Neuronal stem cell (in vitro differentiated cells): ENCODE measurements around the gene EIF2AK3.

Experiments used
- DNase-seq: peaks from one replicate; pipeline ENCODE4 v3.0.0-alpha.2; 2013; ENCODE audit warnings: low spot score
- H2AFZ ChIP-seq: one replicate; pipeline ENCODE4 v1.6.1; 2013; ENCODE audit warnings: mild to moderate bottlenecking, low read length, inconsistent platforms
- H2AK5ac ChIP-seq: 2 replicates; pipeline ENCODE4 v1.6.1; 2013; ENCODE audit warnings: low read depth, mild to moderate bottlenecking, inconsistent platforms, low read length, moderate library complexity, mixed read lengths
- H2BK120ac ChIP-seq: 2 replicates; pipeline ENCODE4 v1.6.1; 2013; ENCODE audit warnings: low read depth, mild to moderate bottlenecking, inconsistent platforms, low read length, moderate library complexity, mixed read lengths
- H2BK12ac ChIP-seq: one replicate; pipeline ENCODE4 v1.6.1; 2013; ENCODE audit warnings: low read length, inconsistent platforms
- H2BK15ac ChIP-seq: 2 replicates; pipeline ENCODE4 v1.6.1; 2013; ENCODE audit warnings: mild to moderate bottlenecking, low read length, inconsistent platforms, mixed read lengths
- H2BK5ac ChIP-seq: one replicate; pipeline ENCODE4 v1.6.1; 2013; ENCODE audit warnings: inconsistent platforms, mild to moderate bottlenecking, low read length, moderate library complexity
- H3K14ac ChIP-seq: one replicate; pipeline ENCODE4 v1.6.1; 2013; ENCODE audit warnings: low read length, inconsistent platforms
- H3K18ac ChIP-seq: 2 replicates; pipeline ENCODE4 v1.6.1; 2013; ENCODE audit warnings: low read length, inconsistent platforms
- H3K23ac ChIP-seq: 2 replicates; pipeline ENCODE4 v1.6.1; 2013; ENCODE audit warnings: low read depth, mild to moderate bottlenecking, mixed read lengths, low read length, inconsistent platforms; ENCODE audit not compliant: poor library complexity
- H3K27ac ChIP-seq: replicated peaks from 3 replicates; pipeline ENCODE4 v1.5.1; 2013; ENCODE audit warnings: low read length, inconsistent platforms
- H3K27me3 ChIP-seq, 3 experiments: 2 replicates each; pipeline ENCODE4 v1.6.1; 2013; ENCODE audit warnings: low read length in 3 of 3, mild to moderate bottlenecking in 2 of 3, inconsistent platforms in 1 of 3, low read depth in 1 of 3, mixed read lengths in 1 of 3, moderate library complexity in 1 of 3; ENCODE audit not compliant: control insufficient read depth in 3 of 3, insufficient read depth in 3 of 3
- H3K36me3 ChIP-seq, 2 donors: replicated peaks in 1 of 2; 2 replicates each; pipeline ENCODE4 v1.6.1; 2013; ENCODE audit warnings: low read length in 2 of 2; ENCODE audit not compliant: control insufficient read depth in 2 of 2, insufficient read depth in 2 of 2
- H3K4ac ChIP-seq: 2 replicates; pipeline ENCODE4 v1.6.1; 2013; ENCODE audit warnings: inconsistent platforms, mild to moderate bottlenecking, low read length, moderate library complexity
- H3K4me1 ChIP-seq, 2 donors: 1 replicate in 1 of 2; 2 replicates in 1 of 2; pipeline ENCODE4 v1.6.1; 2013; ENCODE audit warnings: low read length in 2 of 2, low read depth in 1 of 2; ENCODE audit not compliant: control insufficient read depth in 2 of 2, insufficient read depth in 1 of 2
- H3K4me2 ChIP-seq: one replicate; pipeline ENCODE4 v1.6.1; 2013; ENCODE audit warnings: mild to moderate bottlenecking, low read length, inconsistent platforms; ENCODE audit not compliant: insufficient read depth, poor library complexity, severe bottlenecking
- H3K4me3 ChIP-seq, 2 donors: 2 replicates each; pipeline ENCODE4 v1.5.1; 2013; ENCODE audit warnings: low read length in 2 of 2, mild to moderate bottlenecking in 2 of 2, inconsistent platforms in 1 of 2, moderate library complexity in 1 of 2
- H3K79me1 ChIP-seq: one replicate; pipeline ENCODE4 v1.6.1; 2013; ENCODE audit warnings: low read depth, mild to moderate bottlenecking, inconsistent platforms, low read length, moderate library complexity
- H3K9ac ChIP-seq: one replicate; pipeline ENCODE4 v1.6.1; 2013; ENCODE audit warnings: mild to moderate bottlenecking, low read depth, low read length, inconsistent platforms; ENCODE audit not compliant: poor library complexity
- H3K9me3 ChIP-seq, 2 donors: replicated peaks in 1 of 2; 2 replicates each; pipeline versions ENCODE3 to v1.6.1; 2013; ENCODE audit warnings: low read length in 2 of 2, mild to moderate bottlenecking in 2 of 2, inconsistent platforms in 1 of 2, low read depth in 1 of 2, mixed read lengths in 1 of 2, moderate library complexity in 1 of 2; ENCODE audit not compliant: control insufficient read depth in 2 of 2, insufficient read depth in 1 of 2
- H4K8ac ChIP-seq: one replicate; pipeline ENCODE4 v1.6.1; 2013; ENCODE audit warnings: low read depth, mild to moderate bottlenecking, inconsistent platforms, low read length, moderate library complexity
- H4K91ac ChIP-seq: one replicate; pipeline ENCODE4 v1.6.1; 2013; ENCODE audit warnings: low read length, low read depth, mild to moderate bottlenecking, inconsistent platforms; ENCODE audit not compliant: poor library complexity
- WGBS, 2 donors: extraction: QIAGEN DNeasy Blood & Tissue Kit; methylation state at CpG; one replicate each; pipeline ENCODE4 v1.1.7; 2013; ENCODE audit warnings: missing lambda C conversion rate in 2 of 2, mixed read lengths in 1 of 2; ENCODE audit not compliant: insufficient read length in 2 of 2, insufficient replicate concordance in 1 of 2; ENCODE audit errors: extremely low coverage in 2 of 2; 5-methylcytosine and 5-hydroxymethylcytosine counted together

The EIF2AK3 gene

DNA sequence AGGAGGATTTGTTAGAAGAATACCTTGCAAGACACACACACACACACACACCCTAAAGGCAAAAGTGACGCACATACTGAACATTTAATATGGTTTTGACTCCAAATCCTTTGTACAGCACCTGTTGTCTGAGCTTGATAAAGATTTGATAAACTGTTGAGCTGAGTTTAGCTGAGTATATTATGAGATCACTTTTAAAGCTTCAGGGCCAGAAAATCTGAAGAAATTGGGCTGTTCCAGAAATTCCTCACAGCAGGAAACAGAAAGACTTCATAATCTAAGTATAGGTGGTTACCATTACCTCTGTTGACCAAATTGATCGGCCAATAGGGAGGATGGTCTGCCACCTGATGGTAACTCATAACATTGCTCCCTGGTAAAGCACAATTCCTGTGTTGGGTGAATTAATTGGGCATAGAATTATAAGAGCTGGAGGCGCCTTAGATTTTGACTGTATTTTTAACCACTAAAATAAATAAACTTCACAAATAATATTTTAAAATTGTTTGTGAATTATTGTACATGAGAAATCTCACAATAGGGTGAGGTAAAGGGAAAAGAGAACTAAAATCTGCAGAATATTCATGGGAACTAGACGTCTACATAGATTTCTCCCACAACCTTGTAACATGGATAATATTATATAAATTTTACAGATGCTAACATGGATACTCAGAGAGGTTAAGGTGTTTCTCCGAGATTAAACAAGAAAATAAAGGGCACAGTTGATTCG, 42.4 kb upstream of the EIF2AK3 start:
- no peak overlapping the region for H2BK5ac ChIP-seq
- peaks cover 0 to 2% of the 10 kb centered on the region in 2 donors for H3K4me1 ChIP-seq
- H3K4ac ChIP-seq, result no peak overlapping the region
- no peaks in the 10 kb centered on the region for H3K79me1 ChIP-seq
- no peak overlapping the region for H2BK12ac ChIP-seq
- H2AK5ac ChIP-seq, result no peak overlapping the region
- WGBS, 2 donors, result no CpG with 5 or more reads among the region's 6 CpGs
- H4K91ac ChIP-seq, result no peak overlapping the region
- no peaks in the 10 kb centered on the region for H3K9me3 ChIP-seq
- DNase-seq, result no peak
- H3K4me3 ChIP-seq, result no peak overlapping the region
- H2BK120ac ChIP-seq, result no peak overlapping the region
- no peak overlapping the region for H2BK15ac ChIP-seq
- no peak overlapping the region for H3K9ac ChIP-seq
- no peak overlapping the region for H3K4me2 ChIP-seq
- H3K18ac ChIP-seq, result no peak overlapping the region
- no peak overlapping the region for H4K8ac ChIP-seq
- H3K27ac ChIP-seq, result no peak overlapping the region
- no peak overlapping the region for H2AFZ ChIP-seq
- no peaks in the 10 kb centered on the region for H3K36me3 ChIP-seq
- H3K23ac ChIP-seq, result no peak overlapping the region
- no peaks in the 10 kb centered on the region for H3K27me3 ChIP-seq
- H3K14ac ChIP-seq, result no peak overlapping the region

GRCh38 chr2:88668862-88669261, 41.6 kb upstream of the EIF2AK3 start:
- no peak overlapping the region for H2AFZ ChIP-seq
- H2BK15ac ChIP-seq, result no peak overlapping the region
- no peak overlapping the region for H4K91ac ChIP-seq
- no peak overlapping the region for H3K9ac ChIP-seq
- H2BK5ac ChIP-seq, result no peak overlapping the region
- no peaks in the 10 kb centered on the region for H3K79me1 ChIP-seq
- no peak overlapping the region for H3K4me3 ChIP-seq
- no peak overlapping the region for H3K27ac ChIP-seq
- no peak overlapping the region for H3K18ac ChIP-seq
- no peaks in the 10 kb centered on the region for H3K36me3 ChIP-seq
- peaks cover 0 to 2% of the 10 kb centered on the region in 2 donors for H3K4me1 ChIP-seq
- H2AK5ac ChIP-seq, result no peak overlapping the region
- no peaks in the 10 kb centered on the region for H3K27me3 ChIP-seq
- no peak overlapping the region for H3K14ac ChIP-seq
- no peak overlapping the region for H4K8ac ChIP-seq
- H3K9me3 ChIP-seq, result no peaks in the 10 kb centered on the region
- H2BK12ac ChIP-seq, result no peak overlapping the region
- H3K4ac ChIP-seq, result no peak overlapping the region
- no CpG with 5 or more reads among the region's 2 CpGs for WGBS, 2 donors
- no peak for DNase-seq
- H3K4me2 ChIP-seq, result no peak overlapping the region
- no peak overlapping the region for H3K23ac ChIP-seq
- H2BK120ac ChIP-seq, result no peak overlapping the region

GRCh38 chr2:88667219-88667618, 40.0 kb upstream of the EIF2AK3 start:
- Histone ChIP-seq H2BK15ac (no peak overlapping the region), H4K8ac (no peak overlapping the region), H3K4me1 (peaks cover 0 to 2% of the 10 kb centered on the region in 2 donors), H3K4me2 (no peak overlapping the region), H3K27ac (no peak overlapping the region), H3K9me3 (peaks cover 0 to 2% of the 10 kb centered on the region in 2 donors), H3K14ac (no peak overlapping the region), H2BK120ac (no peak overlapping the region), H2AFZ (no peak overlapping the region), H3K9ac (no peak overlapping the region), H3K23ac (no peak overlapping the region), H2AK5ac (no peak overlapping the region), H3K36me3 (no peaks in the 10 kb centered on the region), H3K18ac (no peak overlapping the region), H2BK5ac (no peak overlapping the region), H2BK12ac (no peak overlapping the region), H4K91ac (no peak overlapping the region), H3K27me3 (no peaks in the 10 kb centered on the region), H3K79me1 (no peaks in the 10 kb centered on the region), H3K4ac (no peak overlapping the region), H3K4me3 (no peak overlapping the region)
- DNase-seq, result no peak
- no CpG with 5 or more reads among the region's 2 CpGs for WGBS, 2 donors

DNA sequence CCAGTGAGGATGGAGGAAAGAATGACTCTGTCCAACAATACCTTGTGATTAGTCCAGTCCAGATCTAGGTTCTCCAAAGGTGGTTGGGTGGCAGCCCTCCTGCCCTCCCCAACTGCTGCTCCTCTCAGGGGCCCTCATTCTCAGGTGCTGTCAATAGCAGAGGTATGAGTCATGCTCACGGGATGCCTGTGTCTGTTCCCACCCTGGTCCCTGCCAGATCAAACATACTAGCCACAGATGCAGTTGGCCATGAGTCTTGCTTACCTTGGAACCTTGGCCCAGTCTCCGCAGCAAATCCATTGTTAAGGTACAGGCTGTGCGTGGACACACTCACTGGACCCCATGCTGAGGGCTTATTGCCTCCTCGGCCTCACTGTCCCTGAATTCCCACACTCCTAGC, 39.3 kb upstream of the EIF2AK3 start:
- Histone ChIP-seq H2AFZ (no peak overlapping the region), H3K9ac (no peak overlapping the region), H3K4me2 (no peak overlapping the region), H3K23ac (no peak overlapping the region), H2BK120ac (no peak overlapping the region), H2BK15ac (no peak overlapping the region), H3K18ac (no peak overlapping the region), H3K27ac (no peak overlapping the region), H3K79me1 (no peaks in the 10 kb centered on the region), H3K9me3 (peaks cover 0 to 2% of the 10 kb centered on the region in 2 donors), H2BK5ac (no peak overlapping the region), H3K4ac (no peak overlapping the region), H3K4me3 (no peak overlapping the region), H2BK12ac (no peak overlapping the region), H2AK5ac (no peak overlapping the region), H3K14ac (no peak overlapping the region), H3K27me3 (no peaks in the 10 kb centered on the region), H4K8ac (no peak overlapping the region), H4K91ac (no peak overlapping the region), H3K36me3 (no peaks in the 10 kb centered on the region), H3K4me1 (peaks cover 0 to 2% of the 10 kb centered on the region in 2 donors)
- no CpG with 5 or more reads among the region's 4 CpGs for WGBS, 2 donors
- no peak for DNase-seq
